K562 (cell line): ENCODE data around the gene LMNTD2. TPM values are rescaled to one million over a fixed set of nuclear protein-coding genes. Genes with fewer than 3 reads are reported as not detected.

ENCODE experiments used
- FOXA1 ChIP-seq: fragments of 450-650 bp; IDR thresholded peaks from 2 replicates; pipeline ENCODE4 v1.6.1; 2016; ENCODE audit warnings: mild to moderate bottlenecking, borderline replicate concordance
- KDM2B ChIP-seq: fragments of 250-450 bp; sonication (Bioruptor Pico); IDR thresholded peaks from 2 replicates; pipeline ENCODE4 v1.8.0; 2021; ENCODE audit warnings: mild to moderate bottlenecking, moderate library complexity
- MYC ChIP-seq, 2 experiments: fragments of 250-450 bp in 1 of 2; sonication (Bioruptor Pico) in 1 of 2; IDR thresholded peaks; 2 replicates each; pipeline versions ENCODE4 v1.5.1 to v1.6.1; 2012 to 2021; ENCODE audit warnings: low read depth in 2 of 2, borderline replicate concordance in 1 of 2, improper control_type of control experiment in 1 of 2, low read length in 1 of 2, mild to moderate bottlenecking in 1 of 2, moderate library complexity in 1 of 2
- NONO ChIP-seq, 2 experiments: fragments of 200-400 bp in 1 of 2; fragments of 450-650 bp in 1 of 2; formaldehyde crosslinking in 1 of 2; IDR thresholded peaks; 2 replicates each; pipeline ENCODE4 v1.6.1; 2017; ENCODE audit warnings: low read depth in 2 of 2, mild to moderate bottlenecking in 2 of 2, moderate library complexity in 2 of 2, low read length in 1 of 2
- SIX5 ChIP-seq, 2 experiments: IDR thresholded peaks; 2 replicates each; pipeline ENCODE4 v1.6.1; 2011; ENCODE audit warnings: low read length in 2 of 2, borderline replicate concordance in 1 of 2, low read depth in 1 of 2, mild to moderate bottlenecking in 1 of 2, moderate library complexity in 1 of 2; ENCODE audit not compliant: insufficient read depth in 1 of 2
- SMAD4 ChIP-seq: fragments of 250-450 bp; sonication (Bioruptor Pico); conservative IDR thresholded peaks from 2 replicates; pipeline ENCODE4 v1.8.0; 2021; ENCODE audit warnings: inconsistent platforms, mild to moderate bottlenecking, moderate library complexity
- ZC3H11A ChIP-seq: IDR thresholded peaks from 2 replicates; pipeline ENCODE4 v1.6.1; 2012; ENCODE audit warnings: low read depth, low read length, improper control_type of control experiment
- ZNF444 ChIP-seq: fragments of 250-450 bp; sonication (Bioruptor Pico); IDR thresholded peaks from 2 replicates; pipeline ENCODE4 v1.4.0; 2020; ENCODE audit warnings: mild to moderate bottlenecking, moderate library complexity
- polyA plus RNA-seq, 8 experiments: library from polyadenylated mRNA; depleted of rRNA in 4 of 8; stranded (reverse) in 5 of 8; unstranded in 3 of 8; fragments of >200 nt; fragmentation: Nextera tagmentation in 2 of 8; fragmentation: Illumina TruSeq in 1 of 8; extraction: Ambion mirVana in 2 of 8; extraction: Trizol in 1 of 8; gene quantifications; 2 replicates each; pipeline versions ENCODE4 v1.2.1 to v1.2.3, GENCODE V29; 2011 to 2014; ENCODE audit warnings: inconsistent platforms in 1 of 8, missing spikeins in 1 of 8
- total RNA-seq, 7 experiments: library from RNA; depleted of rRNA in 6 of 7; stranded (reverse); fragments of >200 nt in 6 of 7; fragmentation: Illumina TruSeq in 2 of 7; extraction: Trizol in 2 of 7; gene quantifications; 2 replicates each; pipeline versions ENCODE4 v1.2.1 to v1.2.3, GENCODE V29; 2011 to 2021; ENCODE audit warnings: low replicate concordance in 1 of 7
- TF ChIP-seq, protein P1 (sequence below): conservative IDR thresholded peaks from 2 replicates; pipeline ENCODE4 v1.6.1; 2011; ENCODE audit warnings: low read depth, mild to moderate bottlenecking, low read length; ENCODE audit not compliant: control insufficient read depth
- TF ChIP-seq, protein P2 (sequence below): sonication (generic); formaldehyde crosslinking; IDR thresholded peaks from 2 replicates; pipeline ENCODE4 v1.8.0; 2022; ENCODE audit warnings: missing genetic modification reagents, mild to moderate bottlenecking, moderate library complexity, borderline replicate concordance
- TF ChIP-seq, protein P3 (sequence below), 2 experiments: fragments of 200-800 bp in 1 of 2; sonication (Bioruptor generic) in 1 of 2; sonication (generic) in 1 of 2; formaldehyde crosslinking in 1 of 2; IDR thresholded peaks in 1 of 2; conservative IDR thresholded peaks in 1 of 2; 2 replicates each; pipeline versions ENCODE4 v1.5.0 to v1.6.1; 2016 to 2020; ENCODE audit warnings: missing compliant biosample characterization in 1 of 2, missing genetic modification characterization in 1 of 2, missing genetic modification reagents in 1 of 2
- TF ChIP-seq, protein P4 (sequence below): fragments of 250-450 bp; sonication (Bioruptor Pico); IDR thresholded peaks from 2 replicates; pipeline ENCODE4 v1.9.0; 2021; ENCODE audit warnings: mild to moderate bottlenecking, inconsistent platforms
- TF ChIP-seq, protein P5 (sequence below): fragments of 450-650 bp; IDR thresholded peaks from 2 replicates; pipeline ENCODE4 v1.6.1; 2014; ENCODE audit warnings: low read depth, mild to moderate bottlenecking, moderate library complexity, borderline replicate concordance
- TF ChIP-seq, protein P6 (sequence below): fragments of 200-800 bp; sonication (Bioruptor generic); IDR thresholded peaks from 2 replicates; pipeline ENCODE4 v1.6.1; 2017; ENCODE audit warnings: missing genetic modification characterization, missing compliant biosample characterization

LMNTD2 gene
- total and polyA plus RNA-seq, 9 of the 15 experiments (the other 6 are each of a cell fraction or from before 2014, with no cell fraction given), result 0.48 to 4.2 (median 1.5) TPM; not detected in 3

DNA sequence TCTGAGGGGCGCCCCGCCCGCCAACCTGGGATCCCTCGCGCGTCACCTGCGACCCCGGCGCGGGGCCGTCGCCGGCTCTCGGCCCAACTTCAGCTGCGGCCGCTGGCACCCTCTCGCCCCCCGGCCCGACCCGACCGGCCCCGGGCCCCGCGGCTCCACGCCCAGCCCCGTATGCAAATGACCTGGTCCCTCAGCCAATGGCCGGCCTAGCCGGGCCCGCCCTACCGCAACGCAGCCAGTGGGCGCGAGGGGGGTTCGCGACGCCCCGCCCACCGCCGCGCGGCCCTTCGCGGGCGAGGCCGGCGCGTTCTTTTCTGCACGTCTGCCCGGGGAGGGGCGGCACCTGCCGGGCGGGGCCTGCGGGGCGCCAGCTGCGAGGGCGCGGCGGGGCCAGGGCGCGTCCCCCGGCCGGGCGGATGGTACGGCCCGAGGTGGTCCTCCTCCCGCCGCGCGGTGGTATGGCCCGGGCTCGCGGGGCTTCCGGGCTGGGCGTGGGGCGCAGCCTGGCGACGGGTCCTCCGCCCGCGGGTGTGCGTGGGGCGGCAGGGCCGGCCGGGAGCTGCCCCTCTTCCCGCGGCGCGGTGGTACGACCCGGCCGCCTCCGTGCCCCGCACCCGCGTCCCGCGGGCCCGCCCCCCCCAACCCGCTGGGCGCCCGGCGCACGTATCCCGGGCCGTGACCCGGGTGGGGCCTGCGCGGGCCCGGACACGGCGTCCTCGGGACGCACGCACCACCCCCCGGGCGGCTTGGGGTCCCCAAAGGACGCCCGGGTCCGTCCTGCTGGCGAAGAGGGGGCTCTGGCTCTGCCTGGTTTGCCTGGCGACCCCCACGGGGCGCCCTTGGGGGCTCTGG, 8.0 kb upstream of the LMNTD2 start (continued):
- TF ChIP-seq, protein P1, sequence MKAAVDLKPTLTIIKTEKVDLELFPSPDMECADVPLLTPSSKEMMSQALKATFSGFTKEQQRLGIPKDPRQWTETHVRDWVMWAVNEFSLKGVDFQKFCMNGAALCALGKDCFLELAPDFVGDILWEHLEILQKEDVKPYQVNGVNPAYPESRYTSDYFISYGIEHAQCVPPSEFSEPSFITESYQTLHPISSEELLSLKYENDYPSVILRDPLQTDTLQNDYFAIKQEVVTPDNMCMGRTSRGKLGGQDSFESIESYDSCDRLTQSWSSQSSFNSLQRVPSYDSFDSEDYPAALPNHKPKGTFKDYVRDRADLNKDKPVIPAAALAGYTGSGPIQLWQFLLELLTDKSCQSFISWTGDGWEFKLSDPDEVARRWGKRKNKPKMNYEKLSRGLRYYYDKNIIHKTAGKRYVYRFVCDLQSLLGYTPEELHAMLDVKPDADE, result peak; percentile 56; the same call in 1 of the 2 replicates
- TF ChIP-seq, protein P2, sequence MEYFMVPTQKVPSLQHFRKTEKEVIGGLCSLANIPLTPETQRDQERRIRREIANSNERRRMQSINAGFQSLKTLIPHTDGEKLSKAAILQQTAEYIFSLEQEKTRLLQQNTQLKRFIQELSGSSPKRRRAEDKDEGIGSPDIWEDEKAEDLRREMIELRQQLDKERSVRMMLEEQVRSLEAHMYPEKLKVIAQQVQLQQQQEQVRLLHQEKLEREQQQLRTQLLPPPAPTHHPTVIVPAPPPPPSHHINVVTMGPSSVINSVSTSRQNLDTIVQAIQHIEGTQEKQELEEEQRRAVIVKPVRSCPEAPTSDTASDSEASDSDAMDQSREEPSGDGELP (CRISPR knock-in tag), result peak; percentile 33; the same call in 1 of the 2 replicates
- TF ChIP-seq, protein P3, sequence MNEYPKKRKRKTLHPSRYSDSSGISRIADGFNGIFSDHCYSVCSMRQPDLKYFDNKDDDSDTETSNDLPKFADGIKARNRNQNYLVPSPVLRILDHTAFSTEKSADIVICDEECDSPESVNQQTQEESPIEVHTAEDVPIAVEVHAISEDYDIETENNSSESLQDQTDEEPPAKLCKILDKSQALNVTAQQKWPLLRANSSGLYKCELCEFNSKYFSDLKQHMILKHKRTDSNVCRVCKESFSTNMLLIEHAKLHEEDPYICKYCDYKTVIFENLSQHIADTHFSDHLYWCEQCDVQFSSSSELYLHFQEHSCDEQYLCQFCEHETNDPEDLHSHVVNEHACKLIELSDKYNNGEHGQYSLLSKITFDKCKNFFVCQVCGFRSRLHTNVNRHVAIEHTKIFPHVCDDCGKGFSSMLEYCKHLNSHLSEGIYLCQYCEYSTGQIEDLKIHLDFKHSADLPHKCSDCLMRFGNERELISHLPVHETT (CRISPR knock-in tag; conservative IDR thresholded peaks at IDR 0.05 in 1 of 2, IDR thresholded peaks at IDR 0.05 in 1 of 2), result peak in 1 of 2 experiments; percentile 75; a peak in 1 of 4 replicates
- peak; percentile 41; the same call in 1 of the 2 replicates for TF ChIP-seq MYC (IDR thresholded peaks at IDR 0.05; ENCODE audit: low read depth, low read length)
- no peak for TF ChIP-seq MYC (CRISPR knock-in tag; IDR thresholded peaks at IDR 0.05; ENCODE audit: borderline replicate concordance, low read depth)
- TF ChIP-seq ZNF444 (CRISPR knock-in tag), result no peak
- TF ChIP-seq, protein P4, sequence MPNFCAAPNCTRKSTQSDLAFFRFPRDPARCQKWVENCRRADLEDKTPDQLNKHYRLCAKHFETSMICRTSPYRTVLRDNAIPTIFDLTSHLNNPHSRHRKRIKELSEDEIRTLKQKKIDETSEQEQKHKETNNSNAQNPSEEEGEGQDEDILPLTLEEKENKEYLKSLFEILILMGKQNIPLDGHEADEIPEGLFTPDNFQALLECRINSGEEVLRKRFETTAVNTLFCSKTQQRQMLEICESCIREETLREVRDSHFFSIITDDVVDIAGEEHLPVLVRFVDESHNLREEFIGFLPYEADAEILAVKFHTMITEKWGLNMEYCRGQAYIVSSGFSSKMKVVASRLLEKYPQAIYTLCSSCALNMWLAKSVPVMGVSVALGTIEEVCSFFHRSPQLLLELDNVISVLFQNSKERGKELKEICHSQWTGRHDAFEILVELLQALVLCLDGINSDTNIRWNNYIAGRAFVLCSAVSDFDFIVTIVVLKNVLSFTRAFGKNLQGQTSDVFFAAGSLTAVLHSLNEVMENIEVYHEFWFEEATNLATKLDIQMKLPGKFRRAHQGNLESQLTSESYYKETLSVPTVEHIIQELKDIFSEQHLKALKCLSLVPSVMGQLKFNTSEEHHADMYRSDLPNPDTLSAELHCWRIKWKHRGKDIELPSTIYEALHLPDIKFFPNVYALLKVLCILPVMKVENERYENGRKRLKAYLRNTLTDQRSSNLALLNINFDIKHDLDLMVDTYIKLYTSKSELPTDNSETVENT (CRISPR knock-in tag), result peak; percentile 24; the same call in 1 of the 2 replicates
- TF ChIP-seq SMAD4, result peak; percentile 92
- peak; percentile 23 to 99; a peak in 2 of 4 replicates for TF ChIP-seq NONO (IDR thresholded peaks at IDR 0.05; ENCODE audit: low read depth in 2 of 2, low read length in 1 of 2)
- TF ChIP-seq SIX5 (IDR thresholded peaks at IDR 0.05; ENCODE audit: borderline replicate concordance in 1 of 2, insufficient read depth in 1 of 2, low read depth in 1 of 2, low read length in 2 of 2), result peak in 1 of 2 experiments; percentile 20; a peak in 1 of 4 replicates
- TF ChIP-seq FOXA1, result no peak
- TF ChIP-seq, protein P5, sequence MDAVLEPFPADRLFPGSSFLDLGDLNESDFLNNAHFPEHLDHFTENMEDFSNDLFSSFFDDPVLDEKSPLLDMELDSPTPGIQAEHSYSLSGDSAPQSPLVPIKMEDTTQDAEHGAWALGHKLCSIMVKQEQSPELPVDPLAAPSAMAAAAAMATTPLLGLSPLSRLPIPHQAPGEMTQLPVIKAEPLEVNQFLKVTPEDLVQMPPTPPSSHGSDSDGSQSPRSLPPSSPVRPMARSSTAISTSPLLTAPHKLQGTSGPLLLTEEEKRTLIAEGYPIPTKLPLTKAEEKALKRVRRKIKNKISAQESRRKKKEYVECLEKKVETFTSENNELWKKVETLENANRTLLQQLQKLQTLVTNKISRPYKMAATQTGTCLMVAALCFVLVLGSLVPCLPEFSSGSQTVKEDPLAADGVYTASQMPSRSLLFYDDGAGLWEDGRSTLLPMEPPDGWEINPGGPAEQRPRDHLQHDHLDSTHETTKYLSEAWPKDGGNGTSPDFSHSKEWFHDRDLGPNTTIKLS, result peak; percentile 50; the same call in 1 of the 2 replicates
- TF ChIP-seq KDM2B (CRISPR knock-in tag), result no peak
- TF ChIP-seq, protein P6, sequence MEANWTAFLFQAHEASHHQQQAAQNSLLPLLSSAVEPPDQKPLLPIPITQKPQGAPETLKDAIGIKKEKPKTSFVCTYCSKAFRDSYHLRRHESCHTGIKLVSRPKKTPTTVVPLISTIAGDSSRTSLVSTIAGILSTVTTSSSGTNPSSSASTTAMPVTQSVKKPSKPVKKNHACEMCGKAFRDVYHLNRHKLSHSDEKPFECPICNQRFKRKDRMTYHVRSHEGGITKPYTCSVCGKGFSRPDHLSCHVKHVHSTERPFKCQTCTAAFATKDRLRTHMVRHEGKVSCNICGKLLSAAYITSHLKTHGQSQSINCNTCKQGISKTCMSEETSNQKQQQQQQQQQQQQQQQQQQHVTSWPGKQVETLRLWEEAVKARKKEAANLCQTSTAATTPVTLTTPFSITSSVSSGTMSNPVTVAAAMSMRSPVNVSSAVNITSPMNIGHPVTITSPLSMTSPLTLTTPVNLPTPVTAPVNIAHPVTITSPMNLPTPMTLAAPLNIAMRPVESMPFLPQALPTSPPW (CRISPR knock-in tag), result peak; percentile 95
- TF ChIP-seq ZC3H11A, result no peak
